Ishikawa (cell line): ENCODE results near the gene PLSCR5.

Experiments
- CEBPB ChIP-seq: IDR thresholded peaks from 2 replicates; pipeline ENCODE4 v1.6.1; 2012
- NFIC ChIP-seq: IDR thresholded peaks from 2 replicates; pipeline ENCODE4 v1.6.1; 2012
- TF ChIP-seq, protein P1 (sequence below): IDR thresholded peaks from 2 replicates; pipeline ENCODE4 v1.6.1; 2012

DNA sequence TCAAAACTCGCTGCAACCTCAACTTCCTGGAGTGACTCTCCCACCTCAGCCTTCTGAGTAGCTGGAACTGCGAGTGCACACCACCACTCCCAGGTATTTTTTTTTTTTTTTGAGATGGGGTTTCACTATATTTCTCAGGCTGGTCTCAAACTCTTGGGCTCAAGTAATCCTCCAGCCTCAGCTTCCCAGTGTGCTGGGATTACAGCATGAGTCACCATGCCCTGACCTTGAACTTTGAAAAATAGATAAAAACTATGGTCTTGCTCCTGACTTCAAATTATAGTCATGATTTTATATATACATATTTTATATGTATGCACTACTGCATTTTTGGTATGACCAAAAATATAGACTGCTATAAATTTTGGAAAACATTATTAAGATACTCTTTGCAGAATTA is 6.9 kb upstream of the PLSCR5 start:
- TF ChIP-seq NFIC: no peak
- TF ChIP-seq CEBPB: no peak
- TF ChIP-seq, protein P1, sequence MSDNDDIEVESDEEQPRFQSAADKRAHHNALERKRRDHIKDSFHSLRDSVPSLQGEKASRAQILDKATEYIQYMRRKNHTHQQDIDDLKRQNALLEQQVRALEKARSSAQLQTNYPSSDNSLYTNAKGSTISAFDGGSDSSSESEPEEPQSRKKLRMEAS: no peak
